Activated CD4-positive, alpha-beta T cell treated with anti-CD3 and anti-CD28 coated beads, Interleukin-2, amount 50 U/mL, for 1 hour (primary cell): Measurements from ENCODE around the gene MAP3K5.
A peak's percentile ranks its signal among the peaks of the same experiment; 100 is the strongest.

Experiments used
- DNase-seq: peaks from one replicate; pipeline ENCODE4 v3.0.0-alpha.2; 2020

The MAP3K5 gene

DNA sequence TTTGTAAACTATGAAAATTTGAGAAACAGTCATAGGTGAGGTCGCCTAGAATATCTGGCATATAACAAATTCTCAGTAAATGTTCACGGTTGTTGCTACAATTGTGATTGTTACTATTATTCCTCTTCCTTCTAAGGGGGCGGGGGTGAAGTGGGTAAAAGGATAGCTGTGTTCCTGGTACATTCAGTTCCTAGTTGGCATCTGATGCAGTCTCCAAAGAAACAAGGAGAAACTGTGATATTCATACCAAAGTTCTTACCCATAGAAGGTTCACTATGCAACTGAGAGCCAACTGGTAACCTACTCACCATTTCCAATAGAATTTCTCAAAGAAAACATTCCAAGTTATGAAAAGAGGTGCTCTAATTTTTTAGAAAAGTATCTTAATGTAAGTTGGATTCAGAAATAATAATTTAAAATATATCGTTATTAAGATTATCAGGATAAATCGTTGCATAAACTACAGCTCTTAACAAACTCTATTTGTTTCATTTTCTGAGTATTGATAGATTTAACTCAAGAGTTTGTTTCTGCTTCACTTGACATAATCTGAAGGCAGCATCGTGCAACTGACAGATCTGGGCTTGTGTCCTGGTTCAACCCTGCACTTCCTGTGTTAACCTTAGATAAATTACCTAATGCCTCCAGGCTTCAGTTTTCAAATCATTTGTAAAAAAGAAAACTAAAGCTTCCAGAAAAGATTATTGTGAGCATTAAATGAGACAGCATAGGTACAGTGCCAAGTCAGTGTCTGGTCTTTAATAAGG is 228.7 kb downstream of the MAP3K5 start:
- no peak for DNase-seq

GRCh38 chr6:136562211-136562610 is 230.1 kb downstream of the MAP3K5 start:
- DNase-seq: no peak

DNA sequence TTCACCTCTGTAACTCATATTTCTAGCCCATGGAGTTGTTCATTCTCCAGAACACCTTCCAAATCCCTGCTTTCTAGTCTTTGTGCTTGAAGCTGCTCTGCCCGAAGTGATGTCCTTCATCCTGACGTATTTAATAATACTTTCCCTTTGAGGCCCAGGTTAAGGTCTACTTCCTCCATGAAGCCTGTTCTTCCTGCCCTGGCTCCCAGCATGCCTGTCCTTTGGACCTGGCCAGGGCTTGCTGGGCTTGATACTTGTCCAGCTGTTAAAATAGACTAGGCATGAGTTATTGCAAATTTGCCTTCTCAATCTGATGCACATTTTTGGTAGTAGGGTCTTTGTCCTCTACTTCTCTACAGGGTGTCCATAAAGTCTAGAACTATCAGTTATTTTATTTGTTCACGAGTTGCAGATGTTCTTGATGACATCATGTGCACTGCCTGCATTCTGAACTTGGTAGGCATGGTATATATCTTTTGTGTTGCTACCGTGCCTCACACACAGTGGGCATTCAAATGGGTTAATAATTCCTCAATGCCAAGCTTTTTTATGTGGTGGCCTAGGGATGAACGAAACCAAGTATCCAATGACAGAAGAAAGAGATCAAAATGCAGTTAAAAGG is 239.0 kb downstream of the MAP3K5 start:
- no peak for DNase-seq

- no peak for DNase-seq
These were observed 240.2 kb downstream of the MAP3K5 start for GRCh38 chr6:136552054-136552453.

DNA sequence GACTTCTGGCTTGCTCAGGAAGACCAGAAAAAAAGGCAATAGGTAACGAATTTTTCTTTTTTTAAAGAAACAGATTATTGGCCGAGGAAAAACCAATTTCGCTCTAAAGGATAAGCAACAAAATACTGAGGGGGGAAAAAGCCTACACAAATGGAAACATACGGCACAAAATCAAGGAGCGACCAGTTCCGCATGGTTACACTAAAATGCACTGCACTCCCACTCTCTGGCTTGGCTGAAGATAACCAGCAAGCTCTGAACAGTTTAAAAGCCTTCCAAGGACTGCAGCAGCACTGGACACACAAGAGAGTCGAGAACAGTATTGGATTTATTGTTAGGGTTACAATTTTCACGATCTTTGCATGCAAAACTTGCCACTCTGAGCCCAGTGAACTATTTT is 241.2 kb downstream of the MAP3K5 start:
- DNase-seq: no peak

DNA sequence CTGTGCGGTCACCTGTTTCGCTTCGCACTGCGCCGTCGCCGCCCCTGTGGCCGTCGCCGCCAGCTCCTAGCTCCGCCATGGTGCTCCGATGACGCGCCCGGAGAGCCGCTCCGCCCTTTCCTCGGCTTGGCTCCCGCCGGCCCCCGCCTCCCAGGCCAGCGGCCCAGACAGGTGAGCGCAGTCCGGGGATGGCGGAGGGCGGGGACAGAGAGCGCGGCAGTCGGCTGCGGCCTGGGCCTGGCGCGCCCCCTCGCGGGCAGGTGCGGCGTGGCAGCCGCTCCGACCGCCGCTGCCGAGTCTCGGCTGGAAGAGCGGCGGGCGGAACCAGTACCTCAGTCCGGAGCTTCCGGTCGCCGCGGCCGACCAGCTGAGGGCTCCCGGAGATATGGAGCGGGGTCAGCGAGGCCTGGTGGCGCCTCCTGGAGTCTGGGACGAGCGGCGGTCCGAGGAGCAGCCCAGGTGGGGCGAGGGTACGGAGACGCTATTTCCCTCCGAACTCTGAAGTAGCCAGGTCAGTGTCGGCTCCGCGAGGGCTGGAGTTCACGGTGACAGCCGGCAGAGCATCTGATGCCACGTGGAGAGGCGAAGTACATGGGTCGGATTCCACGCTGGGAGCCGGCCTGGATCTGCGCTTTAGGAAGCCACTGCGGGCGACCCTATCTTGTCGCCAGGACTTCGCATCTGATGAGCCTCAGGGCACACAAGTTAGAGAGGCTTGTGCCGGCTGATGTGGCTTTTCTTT is 241.8 kb downstream of the MAP3K5 start, which contains the start of gene MAP7:
Gene MAP7 (minus strand): TSS at position 93 of the 742 bp plus-strand sequence. CDS start 14 bp downstream, at position 79.
- peak; percentile 63 for DNase-seq

- no peak for DNase-seq
These were observed 242.3 kb downstream of the MAP3K5 start for GRCh38 chr6:136550045-136550329.

- no peak for DNase-seq
These were observed 242.8 kb downstream of the MAP3K5 start for GRCh38 chr6:136549300-136550044.

DNA sequence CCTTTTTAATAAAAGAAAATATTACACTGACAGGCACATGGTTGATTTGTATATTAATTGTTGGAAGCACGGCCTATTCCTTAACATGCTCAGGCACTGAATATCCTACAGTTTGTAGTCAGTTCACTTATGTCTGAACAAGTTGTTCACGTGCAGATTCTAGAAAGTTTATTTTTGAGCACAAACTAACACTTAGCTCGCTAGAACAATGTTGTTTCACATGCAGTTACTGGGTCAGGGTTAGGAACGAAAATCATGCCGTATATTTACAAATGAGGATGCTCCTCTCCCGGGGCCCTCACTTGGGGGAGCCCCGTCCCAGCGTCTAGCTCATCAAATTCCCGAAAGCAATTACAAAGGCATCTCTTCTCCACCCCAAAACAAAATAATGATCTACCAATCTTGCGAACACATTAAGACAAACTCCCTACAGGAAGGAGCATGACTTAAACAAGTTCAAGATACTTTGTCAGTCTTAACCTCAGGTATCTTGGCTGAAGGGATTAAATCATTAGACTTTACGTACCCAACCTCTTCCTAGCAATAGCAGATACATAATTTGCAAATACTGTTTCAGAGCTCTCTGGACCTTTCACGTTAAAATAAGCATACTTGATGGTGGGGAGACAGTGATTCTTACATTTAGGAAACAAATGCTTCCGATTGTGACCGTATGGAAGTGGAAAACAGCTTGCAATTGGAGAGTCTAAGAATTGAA is 243.5 kb downstream of the MAP3K5 start:
- no peak for DNase-seq

DNA sequence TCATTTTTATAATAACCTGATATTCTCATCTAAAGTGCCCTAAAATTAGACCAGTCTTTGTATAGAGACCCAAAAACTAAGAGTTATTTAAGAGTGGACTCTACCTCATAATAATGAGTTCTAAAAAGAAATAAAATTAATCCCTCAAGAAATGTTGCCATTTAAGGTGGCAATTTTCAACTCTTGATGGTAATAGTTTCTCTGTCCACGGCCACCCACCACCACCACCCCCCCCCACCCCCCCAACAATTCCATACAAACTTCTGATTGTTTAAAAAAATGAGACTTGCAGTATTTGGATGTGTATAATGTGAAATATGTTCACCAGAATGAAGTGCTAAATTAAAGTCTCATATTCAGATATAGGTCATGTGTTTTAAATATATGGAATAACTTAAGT is 244.4 kb downstream of the MAP3K5 start:
- DNase-seq: no peak

- no peak for DNase-seq
These were observed 244.9 kb downstream of the MAP3K5 start for GRCh38 chr6:136547336-136547735.

- no peak for DNase-seq
These were observed 245.9 kb downstream of the MAP3K5 start for GRCh38 chr6:136546331-136546730.

- no peak for DNase-seq
These were observed 248.0 kb downstream of the MAP3K5 start for GRCh38 chr6:136544326-136544725.

DNA sequence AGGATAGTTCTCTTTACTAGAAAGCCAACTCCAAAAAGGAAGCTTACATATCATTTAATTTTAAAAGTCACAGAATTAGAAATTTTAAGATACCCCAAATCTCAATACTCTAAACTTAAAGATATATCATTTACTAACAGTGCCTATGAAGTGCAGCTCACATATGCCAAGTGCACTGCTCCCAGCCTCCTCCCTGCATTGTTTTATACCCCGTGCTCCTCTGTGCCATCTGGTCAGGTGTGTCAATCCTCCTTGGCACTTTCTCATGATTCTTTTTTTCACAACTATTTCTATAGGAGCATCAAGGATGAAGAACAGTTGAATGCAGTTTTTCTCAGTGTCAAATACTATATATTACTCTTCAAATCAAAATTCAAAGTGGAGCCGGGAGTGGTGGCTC is 250.9 kb downstream of the MAP3K5 start:
- no peak for DNase-seq

- DNase-seq: no peak
These were observed 252.2 kb downstream of the MAP3K5 start for GRCh38 chr6:136539967-136540652.

GRCh38 chr6:136538836-136539235 is 253.4 kb downstream of the MAP3K5 start:
- no peak for DNase-seq

GRCh38 chr6:136535880-136536650 is 256.2 kb downstream of the MAP3K5 start:
- DNase-seq: no peak

DNA sequence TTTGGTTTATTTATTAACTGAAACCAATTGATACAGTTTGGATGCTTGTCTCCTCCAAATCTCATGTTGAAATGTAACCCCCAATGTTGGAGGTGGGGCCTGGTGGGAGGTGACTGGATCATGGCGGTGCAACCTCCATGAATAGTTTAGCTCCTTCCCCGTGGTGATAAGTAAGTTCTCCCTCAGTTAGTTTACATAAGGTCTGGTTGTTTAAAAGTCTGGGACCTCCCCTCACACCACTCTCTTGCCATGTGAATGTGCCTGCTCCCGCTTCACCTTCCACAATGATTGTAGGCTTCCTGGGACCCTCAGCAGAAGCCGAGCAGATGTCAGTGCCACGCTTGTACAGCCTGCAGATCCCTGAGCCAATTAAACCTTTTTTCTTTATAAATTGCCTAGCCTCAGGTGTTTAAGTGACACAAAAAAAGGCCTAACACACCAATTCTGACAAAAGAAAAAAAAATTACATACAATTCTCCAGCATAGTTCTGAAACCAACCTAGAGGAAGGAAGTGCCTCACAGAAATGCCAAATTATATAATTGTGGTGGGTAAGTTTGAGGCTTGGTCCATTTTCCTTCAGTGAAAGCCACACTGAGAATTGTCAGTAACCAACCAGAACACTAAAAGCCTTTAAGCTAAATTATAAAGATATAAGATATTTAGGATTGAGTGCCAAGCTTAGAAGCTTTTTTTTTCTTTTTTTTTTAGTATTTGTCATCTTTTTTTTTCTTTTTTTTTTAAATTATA is 257.1 kb downstream of the MAP3K5 start:
- no peak for DNase-seq

- no peak for DNase-seq
These were observed 258.0 kb downstream of the MAP3K5 start for GRCh38 chr6:136534268-136534667.

- no peak for DNase-seq
These were observed 258.8 kb downstream of the MAP3K5 start for GRCh38 chr6:136533487-136533886.
